ENCODE measurements around the gene DRC1.

DRC1 gene

DNA sequence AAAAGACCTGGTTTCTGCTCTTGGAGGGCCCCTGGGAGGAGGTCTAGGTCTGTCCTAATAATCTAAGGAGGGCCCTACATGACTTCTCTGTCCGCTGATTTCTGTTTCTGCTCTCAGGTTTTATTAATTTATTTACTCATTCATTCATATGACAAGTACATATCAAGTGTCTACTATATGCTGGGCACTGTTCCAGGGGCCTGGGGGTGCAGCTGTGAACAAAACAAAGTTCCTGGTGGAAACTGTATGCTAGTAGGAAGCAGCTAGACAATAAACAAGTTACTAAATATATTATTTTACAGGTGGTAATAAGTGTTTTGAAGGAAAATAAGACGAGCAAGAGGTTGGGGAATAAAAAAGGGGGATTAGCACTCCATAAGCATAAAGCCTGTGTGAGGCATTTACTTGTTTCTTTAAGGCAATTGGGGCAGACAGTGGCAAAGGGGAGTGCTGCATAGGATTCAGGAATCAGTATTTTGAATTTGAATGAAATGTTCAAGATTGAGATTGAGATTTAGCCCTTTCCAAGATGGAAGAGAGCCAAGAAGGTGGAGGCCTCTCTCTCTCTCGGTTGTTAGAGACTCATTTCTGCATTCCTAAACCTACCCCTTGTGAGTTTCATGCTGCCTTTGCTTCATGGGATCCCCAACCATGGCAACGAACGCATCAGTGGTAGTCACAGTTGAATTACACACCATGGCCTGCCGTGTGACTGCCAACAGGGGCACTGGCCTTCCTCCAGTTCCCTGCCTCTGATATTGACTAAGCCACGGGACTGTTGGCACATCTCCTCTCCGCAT lies 28.3 kb downstream of the DRC1 start:
- Histone ChIP-seq H4K20me1 (no peaks in the 10 kb centered on the region), H3K4me1 (no peaks in the 10 kb centered on the region), H3K27me3 (no peaks in the 10 kb centered on the region), H3K9me3 (replicated peaks in 1 of 11) (no peaks in the 10 kb centered on the region), H3K4me3 (no peak overlapping the region), H3K9ac (no peak overlapping the region), H3K4me2 (no peak overlapping the region), H3K36me3 (no peaks in the 10 kb centered on the region), H3K27ac (no peak overlapping the region)
- TF ChIP-seq Cebpa-rat (IDR thresholded peaks at IDR 0.05) = no peak

DNA sequence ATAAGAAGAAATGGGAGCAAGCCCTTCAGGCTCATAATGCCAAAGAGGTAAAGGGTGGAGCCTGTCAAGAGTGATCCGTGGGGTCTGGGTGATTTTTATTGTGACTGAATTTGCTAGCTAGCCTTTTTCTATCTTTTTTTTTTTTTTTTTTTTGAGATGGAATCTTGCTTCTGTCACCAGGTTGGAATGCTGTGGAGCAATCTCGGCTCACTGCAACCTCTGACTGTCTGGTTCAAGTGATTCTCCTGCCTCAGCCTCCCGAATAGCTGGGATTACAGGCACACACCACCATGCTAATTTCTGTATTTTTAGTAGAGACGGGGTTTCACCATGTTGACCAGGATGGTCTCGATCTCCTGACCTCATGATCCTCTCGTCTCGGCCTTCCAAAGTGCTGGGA lies 29.1 kb downstream of the DRC1 start:
- Histone ChIP-seq H3K9ac (no peak overlapping the region), H3K27ac (no peak overlapping the region), H4K20me1 (no peaks in the 10 kb centered on the region), H3K36me3 (no peaks in the 10 kb centered on the region), H3K4me2 (no peak overlapping the region), H3K27me3 (no peaks in the 10 kb centered on the region), H3K4me3 (no peak overlapping the region), H3K4me1 (no peaks in the 10 kb centered on the region), H3K9me3 (replicated peaks in 1 of 11) (no peaks in the 10 kb centered on the region)
- no peak for TF ChIP-seq Cebpa-rat (IDR thresholded peaks at IDR 0.05)

DNA sequence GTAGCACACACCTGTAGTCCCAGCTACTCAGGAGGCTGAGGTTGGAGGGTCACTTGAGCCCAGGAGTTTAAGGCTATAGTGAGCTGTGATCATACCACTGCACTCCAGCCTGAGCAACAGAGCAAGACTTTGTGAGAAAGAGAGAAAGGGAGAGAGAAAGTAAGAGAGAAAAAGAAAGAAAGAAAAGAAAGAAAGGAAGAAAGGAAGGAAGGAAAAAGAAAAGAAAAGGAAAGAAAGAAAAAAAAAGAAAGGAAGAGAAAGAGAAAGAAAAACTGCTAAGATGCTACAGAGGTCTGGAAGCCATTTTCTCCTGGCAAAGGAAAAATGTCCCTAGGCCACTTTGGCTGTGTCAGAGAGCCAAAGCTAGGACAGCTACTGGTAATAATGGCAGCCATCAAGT lies 30.6 kb downstream of the DRC1 start:
- Histone ChIP-seq H3K9ac (no peak overlapping the region), H3K27ac (no peak overlapping the region), H3K27me3 (no peaks in the 10 kb centered on the region), H3K36me3 (no peaks in the 10 kb centered on the region), H3K4me3 (no peak overlapping the region), H3K4me2 (no peak overlapping the region), H3K9me3 (replicated peaks in 1 of 11) (no peaks in the 10 kb centered on the region), H3K4me1 (no peaks in the 10 kb centered on the region), H4K20me1 (no peaks in the 10 kb centered on the region)
- TF ChIP-seq Cebpa-rat (IDR thresholded peaks at IDR 0.05) = no peak

DNA sequence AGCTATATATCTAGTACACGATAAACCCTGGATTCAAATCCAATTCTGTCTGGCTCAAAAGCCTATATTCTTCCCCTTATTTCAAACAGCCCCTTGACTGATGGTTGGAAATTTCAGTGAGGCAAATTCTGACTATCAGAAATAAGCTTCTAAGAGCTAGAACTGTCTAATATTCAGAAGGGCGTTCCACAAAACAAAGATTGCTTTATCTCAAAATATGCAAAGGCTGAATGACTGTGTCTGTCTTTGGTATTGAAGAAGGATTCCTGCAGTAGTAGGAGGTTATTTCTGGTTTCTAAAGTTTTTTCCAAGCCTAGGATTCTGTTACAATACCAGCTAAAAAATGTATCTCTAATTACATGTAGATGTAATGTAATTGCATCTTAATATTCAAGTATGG lies 31.1 kb downstream of the DRC1 start:
- H3K9ac ChIP-seq = no peak overlapping the region
- no peaks in the 10 kb centered on the region for H3K4me1 ChIP-seq
- H3K27me3 ChIP-seq = no peaks in the 10 kb centered on the region
- no peak overlapping the region for H3K27ac ChIP-seq
- no peaks in the 10 kb centered on the region for H3K9me3 ChIP-seq (replicated peaks in 1 of 11)
- no peak for TF ChIP-seq Cebpa-rat (IDR thresholded peaks at IDR 0.05)
- H3K36me3 ChIP-seq = no peaks in the 10 kb centered on the region
- no peak overlapping the region for H3K4me2 ChIP-seq
- H4K20me1 ChIP-seq = no peaks in the 10 kb centered on the region
- H3K4me3 ChIP-seq = no peak overlapping the region

DNA sequence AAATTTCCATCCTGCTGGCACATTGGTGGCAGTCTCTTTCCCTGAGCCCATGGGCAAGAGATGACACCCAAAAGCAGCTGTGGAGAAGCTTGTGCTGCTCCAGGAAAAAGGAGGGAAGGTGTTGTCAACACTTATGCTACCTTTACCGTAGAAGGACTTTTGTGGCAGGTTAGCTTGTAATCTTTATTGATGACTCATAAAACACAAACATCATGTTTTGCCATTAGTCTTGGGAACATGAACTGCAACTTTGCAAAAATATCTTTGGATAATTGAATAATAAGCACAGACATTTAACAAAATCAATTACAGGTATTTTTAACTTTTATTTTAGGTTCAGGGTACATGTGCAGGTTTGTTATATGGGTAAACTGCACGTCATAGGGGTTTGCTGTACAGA lies 33.4 kb downstream of the DRC1 start:
- no peak overlapping the region for H3K4me2 ChIP-seq
- H4K20me1 ChIP-seq = no peaks in the 10 kb centered on the region
- H3K9ac ChIP-seq = no peak overlapping the region
- H3K4me1 ChIP-seq = 0 out of 20 replicates have a peak, but pooled peaks cover 0 to 5% (median 0%) of the 10 kb centered on the region in 10 experiments
- no peaks in the 10 kb centered on the region for H3K36me3 ChIP-seq
- H3K9me3 ChIP-seq (replicated peaks in 1 of 11) = no peaks in the 10 kb centered on the region
- TF ChIP-seq Cebpa-rat (IDR thresholded peaks at IDR 0.05) = no peak
- H3K4me3 ChIP-seq = no peak overlapping the region
- H3K27me3 ChIP-seq = no peaks in the 10 kb centered on the region
- H3K27ac ChIP-seq = no peak overlapping the region

DNA sequence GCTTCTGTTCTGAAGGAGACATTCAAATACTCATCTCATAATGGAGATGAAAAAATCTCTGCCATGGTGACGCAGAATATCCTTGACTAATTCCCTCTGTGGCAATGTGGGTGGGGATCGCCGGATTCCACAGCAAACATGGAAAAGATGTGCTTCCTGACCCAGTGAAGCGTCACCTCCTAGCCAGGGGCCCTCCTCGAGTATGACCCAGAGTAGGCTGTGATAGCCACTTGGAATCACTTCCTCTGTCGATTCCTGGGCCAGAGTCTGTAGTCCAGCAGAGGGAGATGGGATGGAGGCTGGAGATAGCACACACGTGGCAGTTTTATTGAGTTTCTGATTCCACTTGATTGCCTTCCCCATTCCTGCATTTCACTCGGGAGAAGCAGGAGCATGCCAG lies 36.8 kb downstream of the DRC1 start:
- H3K4me1 ChIP-seq = 0 out of 20 replicates have a peak, but pooled peaks cover 0 to 5% (median 0%) of the 10 kb centered on the region in 10 experiments
- H3K36me3 ChIP-seq = no peaks in the 10 kb centered on the region
- H3K9me3 ChIP-seq (replicated peaks in 1 of 11) = no peaks in the 10 kb centered on the region
- no peak overlapping the region; a peak in 1 of 22 replicates for H3K4me2 ChIP-seq
- no peak for TF ChIP-seq Cebpa-rat (IDR thresholded peaks at IDR 0.05)
- no peak overlapping the region for H3K4me3 ChIP-seq
- no peak overlapping the region for H3K9ac ChIP-seq
- no peaks in the 10 kb centered on the region for H4K20me1 ChIP-seq
- no peak overlapping the region for H3K27ac ChIP-seq
- H3K27me3 ChIP-seq = no peaks in the 10 kb centered on the region

DNA sequence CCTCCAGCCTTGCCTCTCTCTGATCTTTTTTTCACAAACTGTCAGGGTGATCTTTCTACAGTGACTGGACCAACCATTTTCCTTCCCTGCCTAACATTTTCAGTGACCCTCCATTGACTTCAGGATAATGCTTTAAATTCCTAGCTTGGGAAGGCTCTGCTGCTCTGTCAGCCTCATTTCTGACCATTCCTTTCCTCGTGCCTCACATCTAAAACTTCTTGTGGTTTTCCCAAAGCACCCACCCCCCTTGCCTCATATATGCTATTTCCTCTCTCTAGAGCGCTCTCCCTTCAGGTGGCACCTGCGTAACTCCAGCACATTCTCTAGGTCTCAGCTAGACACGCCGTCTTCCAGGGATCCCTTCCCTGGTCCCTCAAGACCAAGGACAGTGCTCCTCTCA lies 37.2 kb downstream of the DRC1 start:
- H3K9me3 ChIP-seq (replicated peaks in 1 of 11) = no peaks in the 10 kb centered on the region
- H3K27ac ChIP-seq = no peak overlapping the region
- no peak overlapping the region; a peak in 1 of 22 replicates for H3K4me2 ChIP-seq

DNA sequence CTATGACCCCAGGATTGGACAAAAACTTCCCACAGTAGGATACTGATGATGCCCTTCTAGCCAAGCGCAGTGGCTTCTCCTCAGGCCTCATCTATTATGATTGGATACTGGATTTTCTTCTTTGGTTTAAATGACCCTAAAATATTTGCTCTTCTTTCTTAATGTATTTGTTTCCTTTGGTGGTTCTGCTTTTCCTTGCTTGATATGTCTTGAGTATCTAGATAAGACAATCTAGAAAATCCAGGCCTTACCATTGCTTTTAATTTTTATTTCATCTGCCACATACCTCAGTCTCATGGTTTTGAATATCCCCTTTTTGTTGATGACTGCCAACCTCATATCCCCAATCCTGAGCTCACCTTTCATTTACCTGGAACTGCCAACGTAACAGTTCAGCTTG lies 40.6 kb downstream of the DRC1 start:
- TF ChIP-seq Cebpa-rat (IDR thresholded peaks at IDR 0.05) = no peak
- Histone ChIP-seq H3K4me3 (no peak overlapping the region), H4K20me1 (no peaks in the 10 kb centered on the region), H3K4me2 (no peak overlapping the region), H3K36me3 (no peaks in the 10 kb centered on the region), H3K4me1 (0 out of 20 replicates have a peak, but pooled peaks cover 0 to 5% (median 0%) of the 10 kb centered on the region in 10 experiments), H3K9ac (no peak overlapping the region), H3K27ac (no peak overlapping the region), H3K27me3 (no peaks in the 10 kb centered on the region), H3K9me3 (replicated peaks in 1 of 11) (no peaks in the 10 kb centered on the region)

More for the DNA sequence above, 37.2 kb downstream of the DRC1 start:
- TF ChIP-seq Cebpa-rat (IDR thresholded peaks at IDR 0.05) = no peak
- no peak overlapping the region for H3K9ac ChIP-seq
- no peaks in the 10 kb centered on the region for H4K20me1 ChIP-seq
- H3K36me3 ChIP-seq = no peaks in the 10 kb centered on the region
- H3K27me3 ChIP-seq = no peaks in the 10 kb centered on the region
- 0 out of 20 replicates have a peak, but pooled peaks cover 0 to 5% (median 0%) of the 10 kb centered on the region in 10 experiments for H3K4me1 ChIP-seq
- no peak overlapping the region for H3K4me3 ChIP-seq

DNA sequence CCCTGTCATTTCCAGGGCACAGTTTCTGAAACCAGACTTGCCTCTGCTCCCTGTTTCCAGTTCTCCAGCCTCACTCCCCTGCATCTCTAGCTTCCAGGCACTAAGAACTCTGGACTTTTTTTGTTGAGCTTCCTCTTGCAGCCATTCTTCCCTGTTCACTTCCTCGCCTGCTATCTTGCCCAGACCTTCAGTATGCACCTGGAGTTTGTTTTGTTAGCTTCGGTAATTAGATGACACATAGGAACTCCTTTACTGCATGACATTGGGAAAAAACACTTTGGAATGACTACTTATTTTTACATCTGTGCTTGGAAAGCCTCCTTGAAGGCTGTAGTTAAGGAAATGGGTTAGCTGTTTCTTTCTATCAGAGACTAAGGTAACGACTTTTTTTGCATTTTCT lies 41.0 kb downstream of the DRC1 start:
- no peak overlapping the region for H3K4me3 ChIP-seq
- no peak overlapping the region for H3K27ac ChIP-seq
- no peaks in the 10 kb centered on the region for H3K36me3 ChIP-seq
- no peaks in the 10 kb centered on the region for H3K9me3 ChIP-seq (replicated peaks in 1 of 11)
- no peaks in the 10 kb centered on the region for H3K27me3 ChIP-seq
- no peak for TF ChIP-seq Cebpa-rat (IDR thresholded peaks at IDR 0.05)
- no peaks in the 10 kb centered on the region for H4K20me1 ChIP-seq
- no peak overlapping the region for H3K9ac ChIP-seq
- 0 out of 20 replicates have a peak, but pooled peaks cover 0 to 5% (median 0%) of the 10 kb centered on the region in 10 experiments for H3K4me1 ChIP-seq
- no peak overlapping the region for H3K4me2 ChIP-seq

DNA sequence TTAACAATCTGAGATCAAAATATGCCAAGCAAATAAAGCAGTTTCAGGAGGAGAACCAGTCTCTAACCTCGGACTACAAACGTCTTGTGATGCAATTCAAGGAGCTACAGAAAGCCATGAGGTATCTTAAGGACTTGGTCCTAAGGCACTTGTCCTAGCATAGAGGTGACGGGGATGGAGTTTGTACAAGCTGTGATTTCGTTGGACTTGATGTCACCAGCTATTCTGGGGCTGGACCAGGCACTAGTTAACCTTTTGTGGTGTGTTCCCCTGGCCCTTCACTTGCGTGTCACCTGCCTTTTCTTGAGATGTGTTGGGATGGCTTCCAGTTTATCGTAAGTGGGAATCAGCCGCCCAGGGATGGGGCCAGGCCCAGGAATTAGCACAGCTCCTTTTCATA lies 42.5 kb downstream of the DRC1 start:
- no peak overlapping the region for H3K4me2 ChIP-seq
- H3K4me1 ChIP-seq = no peaks in the 10 kb centered on the region
- H3K4me3 ChIP-seq = no peak overlapping the region
- H3K9me3 ChIP-seq (replicated peaks in 1 of 11) = no peaks in the 10 kb centered on the region
- no peaks in the 10 kb centered on the region for H3K27me3 ChIP-seq
- no peak overlapping the region for H3K27ac ChIP-seq
- no peaks in the 10 kb centered on the region for H4K20me1 ChIP-seq
- H3K9ac ChIP-seq = no peak overlapping the region
- no peak for TF ChIP-seq Cebpa-rat (IDR thresholded peaks at IDR 0.05)
- H3K36me3 ChIP-seq = no peaks in the 10 kb centered on the region

Measured in BLaER1 treated with 17β-estradiol and CSF1 and Interleukin-3, amounts not matched to agents 10 nM and 100 nM (cell line).